GM11168 (cell line): ENCODE results near the gene TEKT1.
"Not testable (repeated sequence)": the region's sequence is repeated elsewhere in the genome, so short reads cannot be mapped to it uniquely, and the experiment has no call there.

Experiments
- in situ Hi-C: fragments of 300-500 bp; cut with MboI; formaldehyde crosslinking; loops from one replicate; pipeline ENCODE4 v1.12.0; 2022; ENCODE audit warnings: low sequenced_read_pairs; ENCODE audit not compliant: unreplicated experiment

TEKT1 gene

GRCh38 chr17:6818938-6819337 lies 12.6 kb downstream of the TEKT1 start:
- in situ Hi-C loops: no loop called here

- in situ Hi-C loops: not testable (repeated sequence)
Observed at GRCh38 chr17:6816368-6816767, 15.2 kb downstream of the TEKT1 start.

- in situ Hi-C loops: no loop called here
Observed at GRCh38 chr17:6815775-6816174, 15.8 kb downstream of the TEKT1 start.

- in situ Hi-C loops: no loop called here
Observed at GRCh38 chr17:6812295-6812694, 19.2 kb downstream of the TEKT1 start.

- in situ Hi-C loops: no loop called here
Observed at GRCh38 chr17:6811510-6811909, 20.0 kb downstream of the TEKT1 start.

- in situ Hi-C loops: no loop called here
Observed at GRCh38 chr17:6800422-6801027, 31.0 kb downstream of the TEKT1 start.

DNA sequence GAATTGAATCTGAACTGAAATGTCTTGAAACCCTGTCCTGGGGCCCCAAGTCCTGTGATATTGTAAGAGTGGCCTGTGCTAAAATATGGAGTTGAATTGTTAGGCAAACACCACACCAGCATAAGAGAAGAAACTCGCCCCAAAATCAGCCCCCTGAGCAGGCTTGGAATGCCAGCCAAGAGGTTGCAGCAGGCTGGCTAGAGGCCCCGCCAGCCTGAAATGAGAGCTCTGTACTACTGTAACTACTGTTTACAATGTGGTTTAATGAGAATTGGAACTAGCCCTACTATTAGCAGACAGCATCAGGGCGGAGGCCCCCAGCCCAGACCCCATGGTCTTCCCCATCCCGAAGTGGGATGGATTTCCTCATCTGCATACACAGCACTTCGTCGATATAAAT lies 31.8 kb downstream of the TEKT1 start:
- in situ Hi-C loops: no loop called here

DNA sequence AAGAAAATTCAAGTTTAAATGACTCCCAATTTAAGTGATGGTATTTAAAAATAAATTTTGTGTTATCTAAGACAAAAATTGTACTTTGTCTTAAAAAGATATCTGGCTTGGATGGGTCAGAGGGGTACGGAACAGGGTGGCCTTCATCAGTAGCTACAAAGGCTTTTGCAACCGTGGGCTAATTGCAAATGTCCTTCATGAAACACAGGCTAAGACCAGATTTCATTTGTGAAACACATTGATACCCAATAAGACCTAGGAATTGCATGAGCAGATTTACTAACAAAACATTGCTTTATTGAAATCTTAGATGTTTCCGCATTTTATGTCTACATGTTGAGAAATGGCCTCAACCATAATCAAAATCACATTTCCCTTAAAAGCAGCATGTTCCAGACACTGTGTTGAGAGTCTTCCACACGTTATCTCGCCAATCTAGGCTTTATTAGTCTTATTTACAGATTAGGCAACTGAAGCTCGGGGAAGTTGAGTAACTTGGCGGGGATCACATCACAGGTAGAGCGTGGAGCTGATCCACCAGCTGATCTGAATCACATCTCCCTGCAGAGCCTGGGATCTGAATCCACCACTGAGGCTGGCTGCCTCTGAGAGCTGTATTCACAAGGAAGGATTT lies 33.7 kb downstream of the TEKT1 start:
- in situ Hi-C loops: no loop called here

DNA sequence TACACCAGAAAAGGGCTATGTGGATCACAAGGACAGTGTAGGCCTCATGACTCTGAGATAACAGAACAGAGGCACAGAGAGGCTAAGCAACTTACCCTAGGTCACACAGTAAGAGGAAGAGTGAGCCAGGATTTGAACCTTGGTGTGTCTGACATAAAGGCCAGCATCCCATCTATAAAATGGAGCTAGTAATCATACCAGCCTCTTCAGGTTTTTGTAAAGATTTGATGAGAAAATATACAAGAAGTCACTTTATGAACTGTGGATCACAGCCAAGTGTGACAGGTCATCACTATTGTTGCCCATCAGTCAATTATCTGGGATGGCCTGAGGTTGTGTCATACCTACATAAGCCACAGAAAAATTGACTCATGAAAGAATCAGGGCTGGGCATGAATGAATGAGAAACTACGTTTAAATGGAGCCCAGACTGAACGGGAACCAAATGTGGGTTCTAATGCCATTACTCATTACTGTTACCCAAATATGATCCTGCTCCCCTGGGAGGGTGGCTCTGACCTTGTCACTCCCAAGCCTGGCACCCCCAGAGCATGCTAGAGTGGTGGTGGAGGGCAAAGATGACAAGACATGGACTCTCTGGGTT lies 34.5 kb downstream of the TEKT1 start:
- in situ Hi-C loops: no loop called here

DNA sequence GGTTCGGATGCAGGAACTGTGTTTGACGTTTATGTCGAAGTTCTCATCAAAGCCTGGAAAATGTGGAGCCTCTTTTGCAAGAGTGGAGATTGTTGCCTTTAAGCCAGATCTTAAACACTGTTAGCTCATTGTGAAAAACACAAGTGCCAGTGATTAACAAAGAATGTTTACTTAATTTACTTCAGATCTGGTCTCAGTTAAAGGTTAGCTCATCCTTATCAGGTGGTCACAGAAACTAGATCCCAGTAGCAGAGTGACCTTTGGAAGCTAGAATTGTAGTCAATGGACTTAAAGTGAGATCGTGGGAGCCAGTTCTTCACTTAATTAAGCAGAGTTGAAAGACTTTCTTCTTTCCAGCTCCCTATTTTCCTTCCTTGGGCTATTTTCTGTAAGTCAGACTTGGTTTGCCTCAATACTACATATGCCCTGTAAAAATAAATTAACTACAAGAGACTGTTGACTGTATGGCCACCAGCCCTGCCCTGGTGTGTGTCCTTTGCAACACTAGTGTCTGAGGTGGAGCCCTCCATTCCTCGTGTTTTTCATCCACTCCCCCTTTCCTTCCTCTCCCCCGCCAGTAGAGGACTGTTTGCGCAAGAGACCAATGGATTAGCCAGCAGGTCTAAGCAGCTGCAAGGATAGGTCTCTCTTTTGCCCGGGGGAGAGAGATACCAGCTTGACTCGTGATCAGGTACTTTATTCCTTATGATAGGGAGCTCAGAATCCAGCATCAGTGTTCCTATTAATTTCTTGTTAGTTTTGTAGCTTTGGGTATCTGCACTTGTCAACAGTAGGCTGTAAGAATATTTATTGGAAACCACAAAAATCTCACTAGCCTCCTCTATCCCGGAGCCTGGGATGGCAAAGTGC lies 35.3 kb downstream of the TEKT1 start:
- in situ Hi-C loops: no loop called here

GRCh38 chr17:6793748-6794493 lies 37.6 kb downstream of the TEKT1 start:
- in situ Hi-C loops: no loop called here

DNA sequence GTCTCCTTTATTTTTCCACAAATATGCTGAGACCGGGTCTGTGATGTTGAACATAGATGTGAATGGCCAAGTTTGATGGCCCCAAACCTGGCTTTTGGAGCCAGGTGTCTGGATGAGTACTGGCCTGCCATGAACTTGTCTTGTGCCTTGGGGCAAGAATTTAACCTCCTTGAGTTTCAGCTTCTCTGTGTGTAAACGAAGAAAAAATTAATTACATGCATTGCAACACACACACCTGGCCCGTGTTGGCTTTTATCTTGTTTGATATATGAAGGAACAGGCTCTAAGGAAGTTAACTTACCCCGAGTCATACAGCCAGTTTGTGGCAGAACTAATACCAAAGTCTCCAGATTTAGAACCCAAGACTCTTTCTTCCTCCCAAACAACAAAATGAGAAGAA lies 42.4 kb downstream of the TEKT1 start:
- in situ Hi-C loops: no loop called here

GRCh38 chr17:6787081-6787693 lies 44.3 kb downstream of the TEKT1 start:
- in situ Hi-C loops: no loop called here

DNA sequence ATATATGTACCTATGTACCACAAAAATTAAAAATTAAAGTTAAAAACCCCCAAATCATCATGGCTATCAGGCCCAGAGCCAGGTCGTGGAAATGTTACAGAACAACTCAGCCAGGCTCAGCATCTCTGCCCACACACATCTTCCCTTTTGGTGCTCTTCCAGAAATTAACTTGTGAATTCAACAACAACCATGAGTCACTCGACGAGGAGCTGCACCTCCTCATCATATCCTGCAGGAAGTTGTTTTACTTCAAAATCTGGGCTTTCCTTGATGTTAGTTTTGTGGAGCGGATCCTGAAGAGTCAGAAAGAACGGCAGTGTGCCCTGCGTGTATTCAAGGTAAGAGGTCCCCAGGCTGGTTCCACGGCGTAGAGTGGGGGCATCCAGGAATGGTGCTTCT lies 44.9 kb downstream of the TEKT1 start:
- in situ Hi-C loops: no loop called here

GRCh38 chr17:6782244-6782643 lies 49.3 kb downstream of the TEKT1 start:
- in situ Hi-C loops: no loop called here

DNA sequence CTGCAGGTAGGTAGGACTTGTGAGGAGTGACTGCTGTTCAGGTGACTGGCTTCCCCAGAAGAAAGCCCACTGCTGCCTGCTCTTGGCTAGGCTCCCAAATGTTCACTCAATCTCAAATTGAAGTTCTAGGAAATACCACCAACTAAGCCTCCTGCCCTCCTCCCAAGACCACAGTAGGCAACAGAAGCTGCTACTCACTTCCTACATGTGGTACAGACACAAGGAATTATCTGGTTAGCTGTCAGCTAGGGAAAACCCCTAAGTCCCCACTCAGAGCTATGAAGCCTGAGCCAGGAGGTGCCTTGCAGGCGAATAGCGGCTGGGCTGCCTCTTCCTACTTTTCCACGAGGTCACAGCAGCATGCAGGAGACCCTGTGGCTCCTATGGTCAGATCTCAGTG lies 50.6 kb downstream of the TEKT1 start:
- in situ Hi-C loops: no loop called here

GRCh38 chr17:6780001-6780400 lies 51.5 kb downstream of the TEKT1 start:
- in situ Hi-C loops: no loop called here

DNA sequence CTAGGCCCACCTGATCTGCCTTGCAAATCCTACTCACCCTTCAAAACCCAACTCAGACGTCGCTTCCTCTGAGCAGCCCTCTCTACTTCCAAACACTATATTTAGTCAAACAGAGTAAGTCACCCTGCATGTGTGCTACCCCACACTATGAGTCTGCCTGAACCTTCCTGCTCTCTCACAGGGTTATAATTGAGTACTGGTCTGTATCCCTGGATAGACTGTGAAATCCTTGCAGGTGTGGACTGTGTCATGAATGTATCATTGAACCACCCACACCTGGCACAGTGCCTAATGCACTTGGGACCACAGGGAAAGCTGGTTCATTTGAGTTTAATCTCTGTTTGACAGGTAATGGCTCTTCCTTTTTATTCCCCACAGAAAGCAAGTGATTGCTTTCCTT lies 52.1 kb downstream of the TEKT1 start:
- in situ Hi-C loops: no loop called here

DNA sequence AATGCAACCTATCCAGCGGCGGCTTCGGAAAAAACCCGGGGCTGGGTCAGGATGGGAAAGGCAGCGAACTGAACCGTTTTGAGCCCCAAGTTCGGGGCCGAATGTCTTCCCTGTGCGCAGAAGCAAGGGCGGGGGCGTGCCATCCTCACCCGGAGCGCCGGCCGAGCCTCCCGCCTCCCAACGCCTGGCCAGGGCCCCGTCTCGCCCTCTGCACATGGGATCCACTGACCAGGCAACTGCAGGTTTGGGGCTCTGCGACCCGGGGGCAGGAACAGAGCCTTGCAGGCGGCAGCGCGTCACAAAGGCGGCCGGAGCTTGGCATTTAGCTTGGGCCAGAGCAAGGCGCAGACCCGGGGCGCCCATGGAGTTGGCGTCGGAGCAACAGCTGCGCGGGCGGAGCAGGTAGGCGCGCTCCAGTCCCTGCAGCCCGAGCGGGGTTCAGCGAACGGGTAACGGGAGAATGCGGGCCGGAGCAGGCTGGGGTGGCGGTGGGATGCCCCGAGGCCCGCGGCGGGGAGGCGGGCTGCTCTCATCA lies 55.6 kb downstream of the TEKT1 start, which contains the start of gene FBXO39:
Gene FBXO39 (plus strand): TSS at position 345 of the 535 bp plus-strand sequence. CDS start 3,654 bp downstream, outside the sequence.
- in situ Hi-C loops: no loop called here
